Type B pancreatic cell (in vitro differentiated cells): Measurements from ENCODE around the gene TACR2. TPM values are rescaled to one million over a fixed set of nuclear protein-coding genes. Genes with fewer than 3 reads are reported as not detected.

Experiments used
- DNase-seq: peaks from one replicate; pipeline ENCODE4 v3.0.0; 2021; ENCODE audit warnings: mixed read lengths; ENCODE audit not compliant: unreplicated experiment; ENCODE audit errors: extremely low spot score
- H3K27ac Mint-ChIP-seq: 2 replicates; pipeline ENCODE4 v1.8.0; 2021; ENCODE audit warnings: mild to moderate bottlenecking, mixed read lengths
- H3K27me3 Mint-ChIP-seq: 2 replicates; pipeline ENCODE4 v1.8.0; 2021; ENCODE audit warnings: mixed read lengths
- H3K36me3 Mint-ChIP-seq: 2 replicates; pipeline ENCODE4 v1.8.0; 2021; ENCODE audit warnings: mixed read lengths
- H3K4me1 Mint-ChIP-seq: one replicate; pipeline ENCODE4 v1.8.0; 2021; ENCODE audit warnings: mixed read lengths; ENCODE audit not compliant: unreplicated experiment
- H3K4me3 Mint-ChIP-seq: 2 replicates; pipeline ENCODE4 v1.8.0; 2021; ENCODE audit warnings: mild to moderate bottlenecking, mixed read lengths
- H3K9me3 Mint-ChIP-seq: 2 replicates; pipeline ENCODE4 v1.8.0; 2021; ENCODE audit warnings: mixed read lengths
- CTCF ChIP-seq: fragments of 200-600 bp; sonication (generic); conservative IDR thresholded peaks from 2 replicates; pipeline ENCODE4 v1.5.0; 2021; ENCODE audit warnings: antibody characterized with exemption, mild to moderate bottlenecking
- total RNA-seq: library from RNA; stranded (reverse); gene quantifications from 2 replicates; pipeline ENCODE4 v1.2.1, GENCODE V29; 2021; ENCODE audit warnings: low replicate concordance

TACR2 gene
- total RNA-seq, 1 donor from 2014 or later: not detected

- Mint-ChIP-seq H3K9me3 (no peaks in the 10 kb centered on the region), H3K27ac (no peak overlapping the region), H3K36me3 (peaks cover 12% of the 10 kb centered on the region), H3K27me3 (no peaks in the 10 kb centered on the region), H3K4me3 (no peak overlapping the region), H3K4me1 (peaks cover 8% of the 10 kb centered on the region)
- no peak for TF ChIP-seq CTCF
- no peak for DNase-seq
Observed at GRCh38 chr10:69382382-69383117, 34.2 kb downstream of the TACR2 start.

GRCh38 chr10:69379800-69380199 is 36.9 kb downstream of the TACR2 start:
- Mint-ChIP-seq H3K9me3 (no peaks in the 10 kb centered on the region), H3K27ac (no peak overlapping the region), H3K27me3 (no peaks in the 10 kb centered on the region), H3K36me3 (peaks cover 8% of the 10 kb centered on the region), H3K4me1 (peaks cover 13% of the 10 kb centered on the region), H3K4me3 (no peak overlapping the region)
- no peak for TF ChIP-seq CTCF
- no peak for DNase-seq

- DNase-seq: no peak
- H3K27me3 Mint-ChIP-seq: no peaks in the 10 kb centered on the region
- H3K4me3 Mint-ChIP-seq: no peak overlapping the region
- H3K9me3 Mint-ChIP-seq: no peaks in the 10 kb centered on the region
- H3K27ac Mint-ChIP-seq: no peak overlapping the region
- TF ChIP-seq CTCF: no peak
- no peaks in the 10 kb centered on the region for H3K36me3 Mint-ChIP-seq
- H3K4me1 Mint-ChIP-seq: peaks cover 5% of the 10 kb centered on the region
Observed at GRCh38 chr10:69377933-69378332, 38.8 kb downstream of the TACR2 start.

GRCh38 chr10:69377191-69377590 is 39.5 kb downstream of the TACR2 start:
- Mint-ChIP-seq H3K27ac (no peak overlapping the region), H3K36me3 (peaks cover 4% of the 10 kb centered on the region), H3K9me3 (no peaks in the 10 kb centered on the region), H3K27me3 (no peaks in the 10 kb centered on the region), H3K4me3 (no peak overlapping the region), H3K4me1 (peaks cover 5% of the 10 kb centered on the region)
- DNase-seq: no peak
- no peak for TF ChIP-seq CTCF

GRCh38 chr10:69376662-69377061 is 40.1 kb downstream of the TACR2 start:
- Mint-ChIP-seq H3K4me3 (no peak overlapping the region), H3K4me1 (peaks cover 5% of the 10 kb centered on the region), H3K9me3 (no peaks in the 10 kb centered on the region), H3K27me3 (no peaks in the 10 kb centered on the region), H3K27ac (no peak overlapping the region), H3K36me3 (peaks cover 9% of the 10 kb centered on the region)
- TF ChIP-seq CTCF: no peak
- no peak for DNase-seq
